ENCODE data around the gene MAML3.

GRCh38 chr4:139801895-139802294 is 352.1 kb downstream of the MAML3 start:
- no peak for TF ChIP-seq NFRKB (IDR thresholded peaks at IDR 0.05)
- TF ChIP-seq SUZ12 (IDR thresholded peaks at IDR 0.05), result no peak
- no peak for TF ChIP-seq ARNT (IDR thresholded peaks at IDR 0.05)
- TF ChIP-seq ELF4 (IDR thresholded peaks at IDR 0.05), result no peak
- no peak for TF ChIP-seq PKNOX1 (IDR thresholded peaks at IDR 0.05)
- TF ChIP-seq CTBP1 (IDR thresholded peaks at IDR 0.05; ENCODE audit: borderline replicate concordance), result no peak
- TF ChIP-seq FOXM1 (IDR thresholded peaks at IDR 0.05; ENCODE audit: borderline replicate concordance), result no peak
- TF ChIP-seq FOXA1 (IDR thresholded peaks at IDR 0.05), result no peak
- TF ChIP-seq SP1 (IDR thresholded peaks at IDR 0.05), result no peak
- TF ChIP-seq FOXK2 (IDR thresholded peaks at IDR 0.05), result no peak
- TF ChIP-seq BHLHE40 (IDR thresholded peaks at IDR 0.05; ENCODE audit: borderline replicate concordance), result no peak
- TF ChIP-seq TARDBP (IDR thresholded peaks at IDR 0.05), result no peak
- TF ChIP-seq L3MBTL2 (conservative IDR thresholded peaks at IDR 0.05), result no peak
